SK-N-SH treated with all-trans-retinoic acid at 6 μM for 48 hours (cell line): ENCODE measurements around the gene ELF5.

Experiments
- BACH2 ChIP-seq: fragments of 250-450 bp; sonication (Bioruptor Pico); IDR thresholded peaks from 2 replicates; pipeline ENCODE4 v1.9.0; 2021; ENCODE audit warnings: mild to moderate bottlenecking, borderline replicate concordance
- ISL1 ChIP-seq: fragments of 250-450 bp; sonication (Bioruptor Pico); IDR thresholded peaks from 2 replicates; pipeline ENCODE4 v2.1.2; 2022; ENCODE audit warnings: mild to moderate bottlenecking, moderate library complexity
- POU6F1 ChIP-seq: fragments of 250-450 bp; sonication (Bioruptor Pico); IDR thresholded peaks from 2 replicates; pipeline ENCODE4 v1.8.0; 2021; ENCODE audit warnings: low read depth, mild to moderate bottlenecking, moderate library complexity, borderline replicate concordance
- RARB ChIP-seq: fragments of 250-450 bp; sonication (Bioruptor Pico); IDR thresholded peaks from 2 replicates; pipeline ENCODE4 v1.8.0; 2021; ENCODE audit warnings: mild to moderate bottlenecking, moderate library complexity
- SNAI2 ChIP-seq: fragments of 250-450 bp; sonication (Bioruptor Pico); IDR thresholded peaks from 2 replicates; pipeline ENCODE4 v1.5.0; 2020; ENCODE audit warnings: mild to moderate bottlenecking, moderate library complexity
- ZNF70 ChIP-seq: fragments of 450-650 bp; formaldehyde crosslinking; IDR thresholded peaks from 2 replicates; pipeline ENCODE4 v1.5.0; 2020; ENCODE audit warnings: mild to moderate bottlenecking, moderate library complexity

GRCh38 chr11:34438529-34439507, 74.8 kb downstream of the ELF5 start, which contains the start of gene CAT:
- no peak for TF ChIP-seq BACH2
- no peak for TF ChIP-seq ISL1 (CRISPR knock-in tag)
- no peak for TF ChIP-seq RARB (CRISPR knock-in tag)
- TF ChIP-seq SNAI2 (CRISPR knock-in tag) = no peak
- no peak for TF ChIP-seq POU6F1 (CRISPR knock-in tag)
- no peak for TF ChIP-seq ZNF70 (CRISPR knock-in tag)
